CD4-positive, alpha-beta T cell treated with Interleukin-17A for 4 hours (primary cell): ENCODE data around the gene RUNX1.

Experiments
- DNase-seq: peaks from one replicate; pipeline ENCODE4 v3.0.0-alpha.2; 2020; ENCODE audit warnings: mixed read lengths

Gene RUNX1

GRCh38 chr21:35058058-35058457 is 9.0 kb upstream of the RUNX1 start:
- DNase-seq = no peak

- DNase-seq = no peak
Measured at GRCh38 chr21:35057428-35057827, 8.3 kb upstream of the RUNX1 start.

- DNase-seq = no peak
Measured at GRCh38 chr21:35053356-35054096, 4.4 kb upstream of the RUNX1 start.

GRCh38 chr21:35052801-35053200 is 3.7 kb upstream of the RUNX1 start:
- DNase-seq = peak; percentile 51

DNA sequence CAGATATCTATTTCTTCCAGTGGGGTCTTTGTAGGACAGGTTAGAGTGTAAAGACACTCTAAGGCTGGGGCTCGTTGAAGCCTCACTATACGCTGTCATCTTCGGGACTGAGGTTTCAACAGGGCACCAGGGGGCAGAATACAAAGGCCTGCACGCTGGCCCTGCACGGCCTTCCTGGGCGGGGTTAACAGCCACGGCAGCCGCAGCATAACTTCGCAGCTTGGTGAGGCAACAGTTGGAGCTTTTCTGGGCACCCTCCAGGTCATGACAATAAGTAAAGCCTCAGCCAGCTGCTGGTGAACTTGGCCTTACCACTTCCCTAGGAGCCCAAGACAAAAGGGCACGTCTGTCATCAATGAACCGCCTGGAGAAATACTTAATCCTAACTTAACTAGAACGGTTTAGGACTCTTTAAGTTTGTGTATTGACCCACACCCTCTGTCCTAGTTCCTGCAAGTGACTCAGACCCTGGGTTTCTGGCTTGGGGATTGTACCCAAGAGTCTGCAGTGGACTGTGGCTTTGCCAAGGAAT is 2.3 kb upstream of the RUNX1 start:
- peak; percentile 91 for DNase-seq

GRCh38 chr21:35050348-35051286 is 1.5 kb upstream of the RUNX1 start:
- DNase-seq = no peak

- peak; percentile 52 for DNase-seq
Measured at GRCh38 chr21:35048183-35048601, 910 bp downstream of the RUNX1 start.

GRCh38 chr21:35046880-35047229 is 2.2 kb downstream of the RUNX1 start:
- no peak for DNase-seq

DNA sequence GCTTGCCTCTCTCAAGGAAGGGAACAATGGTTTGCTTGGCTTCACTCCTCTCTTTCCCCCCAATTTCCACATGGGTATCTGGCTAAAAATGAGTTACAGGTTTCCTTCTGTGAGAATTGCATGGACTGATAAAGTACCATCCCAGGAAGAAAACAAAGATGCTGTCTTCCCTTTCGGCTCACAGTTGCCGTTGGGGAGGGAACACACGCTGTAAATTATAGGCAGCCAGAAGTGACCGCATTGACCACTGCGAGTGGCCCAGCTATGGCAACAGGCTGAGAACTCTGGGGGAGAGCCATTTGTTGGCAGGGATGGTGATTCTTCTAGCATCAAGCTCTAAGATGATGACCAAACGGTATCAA is 2.9 kb downstream of the RUNX1 start:
- no peak for DNase-seq

- DNase-seq = peak; percentile 69
Measured at GRCh38 chr21:35045542-35046262, 3.4 kb downstream of the RUNX1 start.

- DNase-seq = no peak
Measured at GRCh38 chr21:35044770-35045541, 4.1 kb downstream of the RUNX1 start.

DNA sequence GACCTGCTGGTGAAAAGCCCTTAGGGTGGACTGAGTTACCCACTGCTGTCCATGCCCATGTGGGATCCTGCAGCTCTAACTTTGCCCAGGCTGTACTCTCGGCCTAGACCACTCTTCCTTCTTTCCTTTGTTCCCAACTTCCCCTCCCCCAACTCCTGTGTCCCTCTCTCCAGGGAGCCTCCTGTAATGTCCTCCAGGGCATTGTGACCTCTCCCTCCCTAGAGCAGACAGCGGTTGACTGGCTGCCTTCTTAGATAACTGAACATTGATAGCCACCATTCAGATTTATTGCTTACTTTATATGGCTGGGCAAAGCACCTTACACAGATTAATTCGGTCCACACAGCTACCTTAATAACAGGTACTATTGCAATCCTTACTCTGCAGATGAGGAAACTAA is 5.0 kb downstream of the RUNX1 start:
- no peak for DNase-seq

DNA sequence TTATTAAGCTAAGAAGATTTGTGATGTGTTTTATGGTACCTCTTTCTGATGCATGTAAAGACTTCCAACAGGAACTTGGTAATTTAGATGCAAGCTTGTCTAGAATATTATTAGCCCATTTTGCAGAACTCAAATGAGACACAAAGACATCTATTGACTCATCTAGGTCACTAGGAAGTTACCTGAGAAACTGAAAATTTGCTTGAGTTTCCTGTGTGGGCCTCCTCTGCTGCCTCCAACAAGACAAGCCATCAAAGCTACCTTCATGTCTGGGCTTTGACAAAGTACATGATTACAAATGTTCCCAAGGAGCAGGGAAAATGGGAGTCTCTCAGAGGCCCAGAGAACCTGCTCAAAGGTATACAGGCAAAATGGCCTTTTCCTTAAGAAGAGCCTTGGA is 5.6 kb downstream of the RUNX1 start:
- peak; percentile 57 for DNase-seq

GRCh38 chr21:35042836-35043235 is 6.3 kb downstream of the RUNX1 start:
- DNase-seq = peak; percentile 25

DNA sequence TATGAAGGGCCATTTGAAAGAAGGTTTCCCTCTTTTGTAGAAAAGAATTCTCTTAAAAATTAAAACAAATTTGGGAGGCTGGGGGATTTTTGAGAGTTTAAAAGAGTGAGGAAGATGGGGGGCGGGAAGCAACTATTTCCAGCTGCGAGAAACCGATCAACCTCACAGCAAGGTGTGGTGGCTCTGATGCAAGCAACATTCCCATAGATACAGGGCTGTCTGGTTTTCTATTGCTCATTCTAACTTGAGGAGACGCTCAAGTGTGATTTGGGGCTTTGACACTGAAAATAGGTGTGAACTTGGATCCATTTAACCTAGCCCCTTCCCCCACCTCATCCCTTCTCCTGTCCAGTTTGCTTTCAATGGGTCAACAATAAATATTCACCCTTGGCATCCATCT is 7.2 kb downstream of the RUNX1 start:
- no peak for DNase-seq

GRCh38 chr21:35041122-35041521 is 8.0 kb downstream of the RUNX1 start:
- DNase-seq = no peak

- no peak for DNase-seq
Measured at GRCh38 chr21:35039595-35040289, 9.4 kb downstream of the RUNX1 start.

GRCh38 chr21:35038772-35039319 is 10.3 kb downstream of the RUNX1 start:
- no peak for DNase-seq

- DNase-seq = no peak
Measured at GRCh38 chr21:35037384-35037765, 11.7 kb downstream of the RUNX1 start.

DNA sequence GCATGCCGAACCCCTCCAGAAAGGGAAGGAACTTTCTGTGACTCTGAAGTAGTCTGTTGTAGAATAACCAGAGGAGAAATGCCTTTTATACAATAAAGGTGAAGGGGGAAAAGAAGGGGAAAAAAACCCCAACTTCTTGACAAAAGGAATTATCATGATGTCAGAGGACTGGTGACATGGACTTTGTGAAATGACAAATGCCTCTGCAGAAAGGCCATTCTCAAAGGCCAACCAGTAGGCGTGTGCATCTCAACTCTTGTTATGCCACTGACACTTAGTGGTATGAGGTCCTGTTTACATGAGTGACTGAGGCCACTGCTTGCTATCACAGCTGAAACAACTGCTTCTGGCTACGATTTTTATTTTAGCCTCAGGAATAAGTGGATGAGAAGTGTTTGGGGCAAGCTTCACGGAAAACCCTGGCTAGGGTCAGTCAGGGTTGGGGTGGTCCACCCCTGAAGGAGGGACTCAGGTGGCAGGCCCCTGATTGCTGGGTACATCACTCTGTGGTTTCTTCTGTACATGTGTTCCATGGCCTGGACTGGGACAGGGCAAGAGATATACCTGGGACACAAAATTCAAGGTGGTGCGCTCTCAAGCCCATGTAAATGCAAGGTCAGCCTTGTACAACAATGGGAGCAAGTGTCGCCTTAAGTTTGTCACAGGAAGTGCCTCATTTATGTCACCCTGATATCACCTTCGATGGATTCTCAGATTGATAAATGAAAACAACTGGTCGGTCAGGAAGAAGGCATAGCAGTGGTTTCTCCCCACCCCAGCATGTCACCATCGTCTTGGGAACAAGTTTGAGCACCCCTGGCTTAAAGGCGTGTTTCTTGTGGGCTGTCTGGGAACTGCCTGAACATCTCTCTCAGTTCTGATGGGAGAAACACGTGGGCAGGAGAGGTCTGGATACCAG is 12.4 kb downstream of the RUNX1 start:
- DNase-seq = peak; percentile 28
